ENCODE data around the gene CCDC159. TPM values are rescaled to one million over a fixed set of nuclear protein-coding genes. Genes with fewer than 3 reads are reported as not detected.
"Not testable (repeated sequence)": the region's sequence is repeated elsewhere in the genome, so short reads cannot be mapped to it uniquely, and the experiment has no call there.

CCDC159 gene
- total RNA-seq, 1 experiment from 2014 or later: 9.4 TPM

GRCh38 chr19:11349171-11349570, 2.9 kb downstream of the CCDC159 start:
- Histone ChIP-seq H3K4me2 (no peak overlapping the region), H3K9me2 (ENCODE audit: insufficient read depth) (no peaks in the 10 kb centered on the region), H3K4me1 (replicated peaks; ENCODE audit: insufficient read depth) (peaks cover 24% of the 10 kb centered on the region), H3K36me3 (ENCODE audit: low read depth) (no peaks in the 10 kb centered on the region), H2AFZ (no peak overlapping the region), H3K9me3 (ENCODE audit: insufficient read depth, low read depth) (no peaks in the 10 kb centered on the region), H3K4me3 (no peak overlapping the region), H3K27ac (no peak overlapping the region), H3K79me2 (ENCODE audit: low read depth) (peaks cover 13% of the 10 kb centered on the region), H3K27me3 (ENCODE audit: insufficient read depth, low read depth) (no peaks in the 10 kb centered on the region), H4K20me1 (ENCODE audit: insufficient read depth) (no peaks in the 10 kb centered on the region), H3F3A (ENCODE audit: insufficient read depth, low read depth) (peaks cover 31% of the 10 kb centered on the region)
- TF ChIP-seq EZH2 (IDR thresholded peaks at IDR 0.05; ENCODE audit: low read depth): no peak
- TF ChIP-seq CTCF (conservative IDR thresholded peaks at IDR 0.05): no peak
- ChIA-PET POLR2A (ENCODE audit: unreplicated experiment) (no interaction called here), CTCF (no interaction called here)
- no TSS peak for BruUV-seq (replicated peaks)
- intact Hi-C loops (cut with micrococcal nuclease; ENCODE audit: unreplicated experiment): no loop called here
- no peak for DNase-seq

GRCh38 chr19:11354102-11354501, 7.8 kb downstream of the CCDC159 start:
- H3K4me2 ChIP-seq; H2AFZ ChIP-seq; H3K9me2 ChIP-seq (ENCODE audit: insufficient read depth); CTCF ChIA-PET; H3K79me2 ChIP-seq (ENCODE audit: low read depth); H3K27me3 ChIP-seq (ENCODE audit: insufficient read depth, low read depth); DNase-seq; H3K4me3 ChIP-seq; BruUV-seq (replicated peaks); H3K36me3 ChIP-seq (ENCODE audit: low read depth); H4K20me1 ChIP-seq (ENCODE audit: insufficient read depth); H3K9me3 ChIP-seq (ENCODE audit: insufficient read depth, low read depth); H3K27ac ChIP-seq: not testable (repeated sequence)
- intact Hi-C loops (cut with micrococcal nuclease; ENCODE audit: unreplicated experiment): loop anchor here (2.0 kb wide), 1 partner anchor 21 kb away; the partner anchor contains the start of gene SWSAP1
- Histone ChIP-seq H3F3A (ENCODE audit: insufficient read depth, low read depth) (peaks cover 23% of the 10 kb centered on the region; the same call in 1 of the 2 replicates), H3K4me1 (replicated peaks; ENCODE audit: insufficient read depth) (peaks cover 15% of the 10 kb centered on the region)
- POLR2A ChIA-PET (ENCODE audit: unreplicated experiment): interaction anchor here (0.5 kb wide), 1 partner anchor 1148 kb away, joined by 3 read pairs; no protein-coding TSS in a partner anchor

GRCh38 chr19:11355160-11356073, 9.1 kb downstream of the CCDC159 start, which contains the start of gene PLPPR2:
TSS of gene PLPPR2 (plus strand) at chr19:11355432. CDS start at chr19:11357674, 2,242 bp downstream.
- peaks cover 6% of the 10 kb centered on the region; the same call in 1 of the 2 replicates for H4K20me1 ChIP-seq (ENCODE audit: insufficient read depth)
- peak; percentile 79 to 90 for DNase-seq
- no TSS peak for BruUV-seq (replicated peaks)
- peak within 1 kb of the TSS; percentile 99 for H3K4me2 ChIP-seq
- peaks cover 25% of the 10 kb centered on the region for H3K4me1 ChIP-seq (replicated peaks; ENCODE audit: insufficient read depth)
- POLR2A ChIA-PET (ENCODE audit: unreplicated experiment): no interaction called here
- H2AFZ ChIP-seq: peak within 1 kb of the TSS; percentile 76; the same call in 1 of the 2 replicates
- intact Hi-C loops (cut with micrococcal nuclease; ENCODE audit: unreplicated experiment): loop anchor here (1.0 to 2.0 kb wide), 2 partner anchors 16 to 19 kb away; partner anchors contain the start of genes RAB3D and SWSAP1
- no peaks in the 10 kb centered on the region for H3K9me3 ChIP-seq (ENCODE audit: insufficient read depth, low read depth)
- H3F3A ChIP-seq (ENCODE audit: insufficient read depth, low read depth): peaks cover 27% of the 10 kb centered on the region; the same call in 1 of the 2 replicates
- H3K36me3 ChIP-seq (ENCODE audit: low read depth): no peaks in the 10 kb centered on the region
- TF ChIP-seq CTCF (conservative IDR thresholded peaks at IDR 0.05): no peak
- TF ChIP-seq EZH2 (IDR thresholded peaks at IDR 0.05; ENCODE audit: low read depth): no peak
- H3K79me2 ChIP-seq (ENCODE audit: low read depth): peaks cover 7% of the 10 kb centered on the region
- H3K27me3 ChIP-seq (ENCODE audit: insufficient read depth, low read depth): no peaks in the 10 kb centered on the region
- H3K4me3 ChIP-seq: peak within 1 kb of the TSS; percentile 74
- no peaks in the 10 kb centered on the region for H3K9me2 ChIP-seq (ENCODE audit: insufficient read depth)
- CTCF ChIA-PET: no interaction called here
- H3K27ac ChIP-seq: no peak within 1 kb of the TSS
